Breast epithelium (tissue), 4 donors: ENCODE measurements around the gene UMODL1. TPM values are rescaled to one million over a fixed set of nuclear protein-coding genes. Genes with fewer than 3 reads are reported as not detected.

Experiments used
- DNase-seq, 2 donors: peaks; one replicate each; pipeline ENCODE4 v3.0.0-alpha.2; 2019; ENCODE audit warnings: low spot score in 2 of 2
- H3K27ac ChIP-seq, 2 donors: fragments of 200-600 bp; sonication (generic) in 1 of 2; one replicate each; pipeline ENCODE4 v1.5.1; 2016 to 2019; ENCODE audit warnings: mild to moderate bottlenecking in 1 of 2
- H3K27me3 ChIP-seq, 2 donors: fragments of 200-600 bp; sonication (generic) in 1 of 2; one replicate each; pipeline versions ENCODE4 v1.5.1 to v1.6.0; 2017 to 2019; ENCODE audit warnings: control low read depth in 1 of 2, mild to moderate bottlenecking in 1 of 2
- H3K36me3 ChIP-seq: fragments of 200-600 bp; one replicate; pipeline ENCODE4 v1.5.1; 2019
- H3K4me1 ChIP-seq, 2 donors: fragments of 200-600 bp; sonication (generic); one replicate each; pipeline ENCODE4 v1.5.1; 2016 to 2019; ENCODE audit warnings: control low read depth in 1 of 2
- H3K4me3 ChIP-seq, 3 donors: fragments of 200-600 bp; sonication (generic); 1 replicate in 2 of 3; 2 replicates in 1 of 3; pipeline ENCODE4 v1.5.1; 2016 to 2019; ENCODE audit warnings: mild to moderate bottlenecking in 3 of 3, moderate library complexity in 2 of 3
- H3K9me3 ChIP-seq, 2 donors: fragments of 200-600 bp; sonication (generic) in 1 of 2; one replicate each; pipeline ENCODE4 v1.5.1; 2016 to 2019; ENCODE audit warnings: control low read depth in 1 of 2
- POLR2A ChIP-seq: fragments of 450-650 bp; IDR thresholded peaks from one replicate; pipeline ENCODE4 v1.6.1; 2016; ENCODE audit warnings: antibody characterized with exemption, mild to moderate bottlenecking, moderate library complexity
- POLR2AphosphoS5 ChIP-seq, 3 donors: sonication (generic); formaldehyde crosslinking; IDR thresholded peaks; one replicate each; pipeline ENCODE4 v1.6.1; 2017; ENCODE audit warnings: antibody characterized with exemption in 3 of 3
- intact Hi-C: fragments of 100-400 bp; cut with DNase I; formaldehyde crosslinking; loops from one replicate; pipeline ENCODE4 v1.15.1; 2023; ENCODE audit warnings: low total_unique reads
- total RNA-seq, 3 donors: library from RNA; depleted of rRNA; stranded (reverse); fragments of >200 nt; gene quantifications; one replicate each; pipeline ENCODE4 v1.1.0, GENCODE V29; 2016
- TF ChIP-seq, protein P1 (sequence below), 3 donors: fragments of 450-650 bp; IDR thresholded peaks; one replicate each; pipeline ENCODE4 v1.5.1; 2016 to 2017; ENCODE audit warnings: antibody characterized with exemption in 3 of 3, mild to moderate bottlenecking in 3 of 3, moderate library complexity in 3 of 3

UMODL1 gene
- total RNA-seq, 3 donors from 2014 or later, result not detected

DNA sequence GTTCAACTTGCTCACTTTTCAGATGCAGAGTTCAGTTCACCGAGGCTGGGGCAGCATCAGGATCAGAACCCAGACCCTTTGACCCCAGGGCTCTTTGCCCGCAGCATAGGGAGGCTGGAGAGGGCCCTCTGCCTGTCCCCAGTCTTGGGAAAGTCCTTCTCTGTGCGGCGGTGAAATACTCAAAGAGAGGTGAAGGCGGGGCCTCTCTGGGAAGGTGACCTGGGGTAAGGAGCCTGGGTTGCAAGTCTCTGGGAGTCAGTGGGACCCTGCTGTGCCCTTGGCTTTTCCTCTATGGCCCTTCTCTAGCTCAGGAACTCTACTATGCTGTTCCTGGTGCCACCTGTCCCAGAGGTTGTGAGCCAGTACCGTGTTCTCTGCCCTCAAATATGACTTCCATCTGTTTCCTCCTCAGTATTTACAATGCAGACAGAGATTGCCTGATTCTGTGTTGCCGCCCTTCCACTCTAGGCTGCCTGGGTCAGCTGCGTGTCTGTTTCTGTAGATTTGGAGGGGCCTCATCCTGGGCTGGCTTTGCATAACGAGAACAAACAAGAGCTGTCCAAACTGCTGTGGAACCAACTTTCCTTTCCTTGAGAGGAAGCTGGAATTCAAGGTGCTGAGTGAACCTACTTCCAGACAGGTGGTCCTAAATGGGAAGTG, 42.2 kb upstream of the UMODL1 start:
- Histone ChIP-seq H3K9me3 (no peaks in the 10 kb centered on the region), H3K27ac (no peak overlapping the region), H3K36me3 (no peaks in the 10 kb centered on the region), H3K4me3 (no peak overlapping the region), H3K27me3 (no peaks in the 10 kb centered on the region), H3K4me1 (peaks cover 0 to 3% of the 10 kb centered on the region in 2 donors)
- peak in 1 of 2 donors; percentile 19 for DNase-seq
- intact Hi-C loops, result no loop called here
- no peak for TF ChIP-seq POLR2AphosphoS5 (IDR thresholded peaks at IDR 0.05)
- TF ChIP-seq, protein P1, sequence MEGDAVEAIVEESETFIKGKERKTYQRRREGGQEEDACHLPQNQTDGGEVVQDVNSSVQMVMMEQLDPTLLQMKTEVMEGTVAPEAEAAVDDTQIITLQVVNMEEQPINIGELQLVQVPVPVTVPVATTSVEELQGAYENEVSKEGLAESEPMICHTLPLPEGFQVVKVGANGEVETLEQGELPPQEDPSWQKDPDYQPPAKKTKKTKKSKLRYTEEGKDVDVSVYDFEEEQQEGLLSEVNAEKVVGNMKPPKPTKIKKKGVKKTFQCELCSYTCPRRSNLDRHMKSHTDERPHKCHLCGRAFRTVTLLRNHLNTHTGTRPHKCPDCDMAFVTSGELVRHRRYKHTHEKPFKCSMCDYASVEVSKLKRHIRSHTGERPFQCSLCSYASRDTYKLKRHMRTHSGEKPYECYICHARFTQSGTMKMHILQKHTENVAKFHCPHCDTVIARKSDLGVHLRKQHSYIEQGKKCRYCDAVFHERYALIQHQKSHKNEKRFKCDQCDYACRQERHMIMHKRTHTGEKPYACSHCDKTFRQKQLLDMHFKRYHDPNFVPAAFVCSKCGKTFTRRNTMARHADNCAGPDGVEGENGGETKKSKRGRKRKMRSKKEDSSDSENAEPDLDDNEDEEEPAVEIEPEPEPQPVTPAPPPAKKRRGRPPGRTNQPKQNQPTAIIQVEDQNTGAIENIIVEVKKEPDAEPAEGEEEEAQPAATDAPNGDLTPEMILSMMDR (IDR thresholded peaks at IDR 0.05), result no peak
- no peak for TF ChIP-seq POLR2A

- H3K4me3 ChIP-seq, result no peak overlapping the region
- no peak for DNase-seq
- H3K36me3 ChIP-seq, result no peaks in the 10 kb centered on the region
- no peaks in the 10 kb centered on the region for H3K27me3 ChIP-seq
- no peaks in the 10 kb centered on the region for H3K9me3 ChIP-seq
- H3K27ac ChIP-seq, result no peak overlapping the region
- TF ChIP-seq POLR2A, result no peak
- TF ChIP-seq, protein P1 (IDR thresholded peaks at IDR 0.05), result no peak
- peaks cover 0 to 3% of the 10 kb centered on the region in 2 donors for H3K4me1 ChIP-seq
- intact Hi-C loops, result no loop called here
Observed at GRCh38 chr21:42030311-42030710, 40.8 kb upstream of the UMODL1 start.

GRCh38 chr21:42031241-42031640, 39.9 kb upstream of the UMODL1 start:
- Histone ChIP-seq H3K4me1 (peaks cover 0 to 3% of the 10 kb centered on the region in 2 donors), H3K9me3 (no peaks in the 10 kb centered on the region), H3K36me3 (no peaks in the 10 kb centered on the region), H3K27me3 (no peaks in the 10 kb centered on the region), H3K27ac (peak overlapping the region in 1 of 2 donors; percentile 66), H3K4me3 (no peak overlapping the region)
- DNase-seq, result peak in 1 of 2 donors; percentile 10
- intact Hi-C loops, result no loop called here
- TF ChIP-seq POLR2AphosphoS5 (IDR thresholded peaks at IDR 0.05), result no peak
- TF ChIP-seq, protein P1 (IDR thresholded peaks at IDR 0.05), result no peak
- no peak for TF ChIP-seq POLR2A

- H3K4me3 ChIP-seq, result no peak overlapping the region
- intact Hi-C loops, result no loop called here
- peaks cover 0 to 3% of the 10 kb centered on the region in 2 donors for H3K4me1 ChIP-seq
- H3K36me3 ChIP-seq, result no peaks in the 10 kb centered on the region
- TF ChIP-seq, protein P1 (IDR thresholded peaks at IDR 0.05), result no peak
- TF ChIP-seq POLR2A (no peak), POLR2AphosphoS5 (IDR thresholded peaks at IDR 0.05) (no peak)
- no peaks in the 10 kb centered on the region for H3K9me3 ChIP-seq
- DNase-seq, result peak in 1 of 2 donors; percentile 70
- peak overlapping the region; percentile 63 to 66 for H3K27ac ChIP-seq
- no peaks in the 10 kb centered on the region for H3K27me3 ChIP-seq
Observed at GRCh38 chr21:42031816-42032215, 39.3 kb upstream of the UMODL1 start.

DNA sequence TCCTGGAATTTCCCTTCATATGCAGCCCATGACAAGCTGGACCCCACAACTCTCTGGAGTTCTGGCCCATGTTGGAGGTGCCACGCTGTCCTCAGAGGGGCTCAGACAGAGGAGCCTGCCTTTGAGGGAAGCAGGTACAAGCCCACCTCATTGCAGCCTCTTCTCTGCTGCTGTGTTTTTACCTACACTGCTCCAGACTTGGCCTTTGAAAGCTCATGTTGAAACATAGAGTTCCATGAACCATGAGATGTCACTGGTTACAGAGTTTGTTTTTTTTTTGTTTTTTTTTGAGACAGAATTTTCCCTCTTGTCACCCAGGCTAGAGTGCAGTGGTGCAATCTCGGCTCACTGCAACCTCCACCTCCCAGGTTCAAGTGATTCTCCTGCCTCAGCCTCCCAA, 38.9 kb upstream of the UMODL1 start:
- Histone ChIP-seq H3K4me1 (peaks cover 0 to 3% of the 10 kb centered on the region in 2 donors), H3K36me3 (no peaks in the 10 kb centered on the region), H3K27ac (peak overlapping the region; percentile 63 to 66), H3K9me3 (no peaks in the 10 kb centered on the region), H3K27me3 (no peaks in the 10 kb centered on the region), H3K4me3 (no peak overlapping the region)
- TF ChIP-seq POLR2A (no peak), POLR2AphosphoS5 (IDR thresholded peaks at IDR 0.05) (no peak)
- TF ChIP-seq, protein P1 (IDR thresholded peaks at IDR 0.05), result no peak
- no peak for DNase-seq
- intact Hi-C loops, result no loop called here
